Smooth muscle cell (in vitro differentiated cells): ENCODE measurements around the gene OLFML1. TPM values are rescaled to one million over a fixed set of nuclear protein-coding genes. Genes with fewer than 3 reads are reported as not detected.

ENCODE experiments used
- DNase-seq: peaks from one replicate; lab custom pipeline; 2025; ENCODE audit not compliant: unreplicated experiment; lab: John Stamatoyannopoulos, UW
- H2AFZ ChIP-seq: fragments of 200-600 bp; sonication (generic); 2 replicates; pipeline ENCODE4 v1.6.0; 2016; ENCODE audit warnings: antibody characterized with exemption, low read depth, mild to moderate bottlenecking
- H3F3A ChIP-seq: fragments of 200-600 bp; sonication (generic); 2 replicates; pipeline ENCODE4 v1.6.0; 2017; ENCODE audit warnings: antibody characterized with exemption, low read depth
- H3K27ac ChIP-seq: fragments of 200-600 bp; sonication (generic); 2 replicates; pipeline ENCODE4 v1.5.1; 2016; ENCODE audit warnings: low read depth, mild to moderate bottlenecking
- H3K27me3 ChIP-seq: fragments of 200-600 bp; sonication (generic); 2 replicates; pipeline ENCODE4 v1.6.1; 2016; ENCODE audit warnings: low read depth, mild to moderate bottlenecking
- H3K36me3 ChIP-seq: fragments of 200-600 bp; sonication (generic); 2 replicates; pipeline ENCODE4 v1.5.1; 2016; ENCODE audit warnings: low read depth
- H3K4me1 ChIP-seq: fragments of 200-600 bp; sonication (generic); 2 replicates; pipeline ENCODE4 v1.5.1; 2016; ENCODE audit warnings: low read depth
- H3K4me2 ChIP-seq: fragments of 200-600 bp; sonication (generic); 2 replicates; pipeline ENCODE4 v1.6.0; 2016; ENCODE audit warnings: mild to moderate bottlenecking
- H3K4me3 ChIP-seq: fragments of 200-600 bp; sonication (generic); 2 replicates; pipeline ENCODE4 v1.5.1; 2016; ENCODE audit warnings: mild to moderate bottlenecking
- H3K79me2 ChIP-seq: fragments of 200-600 bp; sonication (generic); 2 replicates; pipeline ENCODE4 v1.6.0; 2016; ENCODE audit warnings: low read depth, mild to moderate bottlenecking
- H3K9ac ChIP-seq: fragments of 200-600 bp; sonication (generic); 2 replicates; pipeline ENCODE4 v1.6.0; 2016; ENCODE audit warnings: low read depth
- H3K9me3 ChIP-seq: fragments of 200-600 bp; sonication (generic); replicated peaks from 2 replicates; pipeline ENCODE4 v1.5.1; 2016; ENCODE audit warnings: low read depth
- H4K20me1 ChIP-seq: fragments of 200-600 bp; sonication (generic); 2 replicates; pipeline ENCODE4 v1.6.0; 2016; ENCODE audit warnings: low read depth
- WGBS: methylation state at CpG from one replicate; pipeline ENCODE4 v1.1.7; 2016; ENCODE audit warnings: low lambda C conversion rate; 5-methylcytosine and 5-hydroxymethylcytosine counted together
- polyA plus RNA-seq: library from polyadenylated mRNA; unstranded; fragments of >200 nt; fragmentation: Nextera tagmentation; extraction: Ambion mirVana; gene quantifications from 2 replicates; pipeline ENCODE4 v1.2.1, GENCODE V29; 2016
- total RNA-seq: library from RNA; depleted of rRNA; stranded (reverse); fragments of >200 nt; gene quantifications from 2 replicates; pipeline ENCODE4 v1.2.3, GENCODE V29; 2014
- TF ChIP-seq, protein P1 (sequence below): fragments of 200-600 bp; sonication (generic); IDR thresholded peaks from 2 replicates; pipeline ENCODE4 v1.5.1; 2017; ENCODE audit warnings: borderline replicate concordance, mild to moderate bottlenecking, antibody characterized with exemption; ENCODE audit not compliant: insufficient read depth, poor library complexity, severe bottlenecking

OLFML1 gene
- total and polyA plus RNA-seq, 2 experiments from 2014 or later: 0.14 TPM; not detected in 1

DNA sequence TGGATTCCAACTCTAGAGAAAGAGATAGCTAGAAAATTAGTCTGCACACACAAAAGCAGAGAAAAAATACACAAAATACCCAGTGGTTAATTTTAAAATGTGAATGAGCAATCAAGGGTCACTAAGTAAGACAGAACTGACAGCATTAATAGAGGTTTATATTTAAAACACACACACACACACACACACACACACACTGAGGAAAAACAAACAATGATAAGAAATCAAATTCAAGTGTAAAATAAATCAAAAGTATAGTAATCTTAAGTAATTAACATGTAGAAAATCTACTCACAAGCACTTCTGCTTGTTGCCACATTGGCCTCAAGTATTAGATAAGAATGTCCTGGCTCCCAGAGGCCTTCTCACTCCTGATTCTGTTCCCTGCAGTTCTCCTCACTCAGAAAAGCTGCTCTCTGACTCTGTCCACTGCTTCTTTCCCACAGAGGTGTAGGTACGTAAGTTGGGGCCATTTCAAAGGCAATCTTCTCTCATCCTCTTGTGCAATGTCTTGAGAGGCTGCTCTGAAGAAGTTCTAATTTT lies 33.3 kb upstream of the OLFML1 start:
- H3K9me3 ChIP-seq: no peaks in the 10 kb centered on the region
- no peak overlapping the region for H2AFZ ChIP-seq
- H3F3A ChIP-seq: no peaks in the 10 kb centered on the region
- WGBS: 76% methylated on average over 1 of the region's 1 CpG
- H3K9ac ChIP-seq: no peak overlapping the region
- TF ChIP-seq, protein P1, sequence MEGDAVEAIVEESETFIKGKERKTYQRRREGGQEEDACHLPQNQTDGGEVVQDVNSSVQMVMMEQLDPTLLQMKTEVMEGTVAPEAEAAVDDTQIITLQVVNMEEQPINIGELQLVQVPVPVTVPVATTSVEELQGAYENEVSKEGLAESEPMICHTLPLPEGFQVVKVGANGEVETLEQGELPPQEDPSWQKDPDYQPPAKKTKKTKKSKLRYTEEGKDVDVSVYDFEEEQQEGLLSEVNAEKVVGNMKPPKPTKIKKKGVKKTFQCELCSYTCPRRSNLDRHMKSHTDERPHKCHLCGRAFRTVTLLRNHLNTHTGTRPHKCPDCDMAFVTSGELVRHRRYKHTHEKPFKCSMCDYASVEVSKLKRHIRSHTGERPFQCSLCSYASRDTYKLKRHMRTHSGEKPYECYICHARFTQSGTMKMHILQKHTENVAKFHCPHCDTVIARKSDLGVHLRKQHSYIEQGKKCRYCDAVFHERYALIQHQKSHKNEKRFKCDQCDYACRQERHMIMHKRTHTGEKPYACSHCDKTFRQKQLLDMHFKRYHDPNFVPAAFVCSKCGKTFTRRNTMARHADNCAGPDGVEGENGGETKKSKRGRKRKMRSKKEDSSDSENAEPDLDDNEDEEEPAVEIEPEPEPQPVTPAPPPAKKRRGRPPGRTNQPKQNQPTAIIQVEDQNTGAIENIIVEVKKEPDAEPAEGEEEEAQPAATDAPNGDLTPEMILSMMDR: no peak
- no peak overlapping the region for H3K4me2 ChIP-seq
- no peak overlapping the region for H3K27ac ChIP-seq
- H3K36me3 ChIP-seq: no peaks in the 10 kb centered on the region
- no peak for DNase-seq
- H3K79me2 ChIP-seq: no peaks in the 10 kb centered on the region
- H4K20me1 ChIP-seq: no peaks in the 10 kb centered on the region
- no peaks in the 10 kb centered on the region for H3K27me3 ChIP-seq
- H3K4me1 ChIP-seq: no peaks in the 10 kb centered on the region
- no peak overlapping the region for H3K4me3 ChIP-seq

DNA sequence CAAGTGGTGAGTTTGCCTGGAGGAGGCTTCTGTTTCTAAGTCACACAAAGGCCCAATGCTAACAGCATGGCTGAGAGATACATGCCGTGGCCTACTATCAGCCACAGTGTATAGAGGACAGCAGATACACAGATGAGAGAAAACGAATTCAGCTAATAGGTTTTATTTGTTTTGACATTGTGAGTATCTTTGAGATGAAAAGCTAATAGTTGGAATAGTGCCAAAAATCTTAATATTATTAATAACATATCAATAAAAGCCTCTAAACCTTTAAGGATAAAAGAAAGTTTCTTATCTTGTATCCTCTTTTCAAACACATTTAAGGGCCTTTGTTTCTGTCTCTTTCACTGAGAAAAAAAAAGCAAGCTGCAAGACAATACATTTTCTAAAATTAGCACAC lies 30.5 kb upstream of the OLFML1 start:
- Histone ChIP-seq H2AFZ (no peak overlapping the region), H3F3A (no peaks in the 10 kb centered on the region), H3K4me1 (no peaks in the 10 kb centered on the region), H3K79me2 (no peaks in the 10 kb centered on the region), H3K9ac (no peak overlapping the region), H3K27ac (no peak overlapping the region), H4K20me1 (no peaks in the 10 kb centered on the region), H3K36me3 (no peaks in the 10 kb centered on the region), H3K27me3 (no peaks in the 10 kb centered on the region), H3K4me2 (no peak overlapping the region), H3K4me3 (no peak overlapping the region), H3K9me3 (no peaks in the 10 kb centered on the region)
- DNase-seq: no peak
- WGBS: 87% methylated on average over 2 of the region's 2 CpGs
- TF ChIP-seq, protein P1: no peak

DNA sequence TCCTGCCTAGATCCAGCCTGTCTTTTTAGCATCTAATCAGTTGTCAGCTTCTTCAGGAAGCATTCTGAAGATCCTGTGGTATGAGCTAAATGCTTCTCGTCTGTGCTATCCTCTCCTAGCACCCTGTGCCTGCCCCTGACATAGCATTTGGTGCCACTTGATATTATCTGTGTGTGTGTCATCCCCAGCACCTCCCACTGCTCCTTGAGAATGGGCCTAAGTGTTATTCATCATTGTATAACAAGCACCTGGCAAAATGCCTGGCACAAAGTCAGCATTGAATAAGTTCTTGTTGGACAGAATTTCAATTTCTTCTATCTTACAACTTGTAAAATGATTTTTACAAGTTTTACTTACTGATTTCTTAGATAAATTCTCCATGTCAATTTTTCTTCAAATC lies 28.1 kb upstream of the OLFML1 start:
- Histone ChIP-seq H3K4me3 (no peak overlapping the region), H3K27ac (no peak overlapping the region), H2AFZ (no peak overlapping the region), H4K20me1 (no peaks in the 10 kb centered on the region), H3K4me2 (no peak overlapping the region), H3K27me3 (no peaks in the 10 kb centered on the region), H3K9me3 (no peaks in the 10 kb centered on the region), H3K36me3 (no peaks in the 10 kb centered on the region), H3K4me1 (no peaks in the 10 kb centered on the region), H3K79me2 (no peaks in the 10 kb centered on the region), H3F3A (no peaks in the 10 kb centered on the region), H3K9ac (no peak overlapping the region)
- TF ChIP-seq, protein P1: no peak
- WGBS: 29% methylated on average over 1 of the region's 1 CpG
- no peak for DNase-seq

DNA sequence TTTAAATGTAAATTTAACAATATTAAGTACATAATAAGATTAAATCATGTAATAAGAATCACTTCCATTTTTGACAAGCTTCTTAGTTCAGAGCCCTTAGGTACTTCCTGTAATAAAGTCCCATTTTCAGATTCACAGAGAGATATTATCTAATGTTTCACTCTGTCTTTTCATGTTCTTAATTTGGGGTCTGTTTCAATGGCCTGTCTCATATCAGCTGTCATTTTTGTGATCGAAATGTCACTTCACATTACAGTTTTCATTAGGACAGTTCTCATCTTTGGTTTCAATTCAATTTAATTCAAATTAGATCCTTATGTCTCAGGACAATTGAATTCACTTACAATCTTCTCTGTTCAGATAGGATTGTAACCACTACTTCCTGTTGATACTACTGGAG lies 22.6 kb upstream of the OLFML1 start:
- no peaks in the 10 kb centered on the region for H4K20me1 ChIP-seq
- no peak overlapping the region for H3K27ac ChIP-seq
- H3K36me3 ChIP-seq: no peaks in the 10 kb centered on the region
- no peaks in the 10 kb centered on the region for H3K4me1 ChIP-seq
- H3K27me3 ChIP-seq: no peaks in the 10 kb centered on the region
- no peaks in the 10 kb centered on the region for H3K9me3 ChIP-seq
- no peak overlapping the region for H3K4me3 ChIP-seq
- no peak overlapping the region for H3K4me2 ChIP-seq
- TF ChIP-seq, protein P1: no peak
- no peak overlapping the region for H2AFZ ChIP-seq
- 89% methylated on average over 1 of the region's 1 CpG for WGBS
- no peaks in the 10 kb centered on the region for H3K79me2 ChIP-seq
- H3F3A ChIP-seq: no peaks in the 10 kb centered on the region
- DNase-seq: no peak
- no peak overlapping the region for H3K9ac ChIP-seq
